ENCODE results near the gene M1AP.

- TF ChIP-seq CTCF (IDR thresholded peaks at IDR 0.05) = no peak
- no peak for TF ChIP-seq POLR2A (IDR thresholded peaks at IDR 0.05)
Measured at GRCh38 chr2:74584088-74584645, 64.0 kb downstream of the M1AP start.
